SU-DHL-6 (cell line): Measurements from ENCODE around the gene SLC7A6.

Experiments used
- EZH2phosphoT487 ChIP-seq: fragments of 200-600 bp; sonication (generic), shearing (Covaris generic); conservative IDR thresholded peaks from 2 replicates; pipeline ENCODE4 v1.6.1; 2018; ENCODE audit warnings: mild to moderate bottlenecking, antibody characterized with exemption, low read length, moderate library complexity, mixed read lengths
- TF ChIP-seq, protein P1 (sequence below): fragments of 200-600 bp; sonication (generic); IDR thresholded peaks from one replicate; pipeline ENCODE4 v1.5.1; 2017; ENCODE audit warnings: antibody characterized with exemption, mild to moderate bottlenecking, low read length, moderate library complexity; ENCODE audit not compliant: insufficient read depth, poor library complexity, severe bottlenecking

DNA sequence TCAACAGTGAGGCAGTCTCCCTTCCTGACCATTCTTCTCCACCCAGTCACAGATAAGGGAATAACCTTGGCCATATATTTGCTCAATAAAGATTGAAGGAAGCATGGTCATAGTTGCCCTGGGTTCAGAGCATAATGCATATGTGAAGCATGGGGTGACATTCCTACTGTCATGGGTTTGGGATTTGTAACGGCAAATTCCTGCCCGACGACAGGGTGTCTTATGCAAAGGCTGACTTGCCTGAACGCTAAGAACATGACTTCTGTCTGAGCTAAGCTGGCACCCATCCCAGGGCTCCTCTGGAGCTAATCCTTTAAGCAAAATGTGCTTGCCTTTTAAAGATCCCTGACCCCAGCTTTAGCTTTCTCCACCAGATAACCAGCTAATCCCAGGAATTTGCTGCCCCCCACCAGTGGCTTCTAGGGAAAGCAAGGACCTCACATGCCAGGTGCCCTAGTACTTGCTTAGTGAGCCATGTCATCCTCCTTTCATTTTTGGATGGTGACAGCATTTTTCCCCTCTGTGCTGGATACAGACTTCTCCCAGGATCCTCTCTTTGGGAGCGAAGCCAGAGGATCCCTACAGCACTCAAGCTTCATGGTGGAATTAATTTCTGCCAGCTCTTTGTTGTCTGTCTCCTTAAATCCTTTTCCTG, 34.7 kb downstream of the SLC7A6 start:
- TF ChIP-seq, protein P1, sequence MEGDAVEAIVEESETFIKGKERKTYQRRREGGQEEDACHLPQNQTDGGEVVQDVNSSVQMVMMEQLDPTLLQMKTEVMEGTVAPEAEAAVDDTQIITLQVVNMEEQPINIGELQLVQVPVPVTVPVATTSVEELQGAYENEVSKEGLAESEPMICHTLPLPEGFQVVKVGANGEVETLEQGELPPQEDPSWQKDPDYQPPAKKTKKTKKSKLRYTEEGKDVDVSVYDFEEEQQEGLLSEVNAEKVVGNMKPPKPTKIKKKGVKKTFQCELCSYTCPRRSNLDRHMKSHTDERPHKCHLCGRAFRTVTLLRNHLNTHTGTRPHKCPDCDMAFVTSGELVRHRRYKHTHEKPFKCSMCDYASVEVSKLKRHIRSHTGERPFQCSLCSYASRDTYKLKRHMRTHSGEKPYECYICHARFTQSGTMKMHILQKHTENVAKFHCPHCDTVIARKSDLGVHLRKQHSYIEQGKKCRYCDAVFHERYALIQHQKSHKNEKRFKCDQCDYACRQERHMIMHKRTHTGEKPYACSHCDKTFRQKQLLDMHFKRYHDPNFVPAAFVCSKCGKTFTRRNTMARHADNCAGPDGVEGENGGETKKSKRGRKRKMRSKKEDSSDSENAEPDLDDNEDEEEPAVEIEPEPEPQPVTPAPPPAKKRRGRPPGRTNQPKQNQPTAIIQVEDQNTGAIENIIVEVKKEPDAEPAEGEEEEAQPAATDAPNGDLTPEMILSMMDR, result no peak
- TF ChIP-seq EZH2phosphoT487, result no peak
